Panc1 (cell line): Measurements from ENCODE around the gene MED16.

Experiments
- POLR2AphosphoS5 ChIP-seq: IDR thresholded peaks from 2 replicates; pipeline ENCODE4 v1.6.1; 2012; ENCODE audit warnings: mild to moderate bottlenecking, low read depth, low read length, moderate library complexity
- SIN3A ChIP-seq: IDR thresholded peaks from 2 replicates; pipeline ENCODE4 v1.6.1; 2012; ENCODE audit warnings: low read depth, mild to moderate bottlenecking, low read length, moderate library complexity, borderline replicate concordance; ENCODE audit not compliant: insufficient read depth
- TF ChIP-seq, protein P1 (sequence below): fragments of 450-650 bp; IDR thresholded peaks from 2 replicates; pipeline ENCODE4 v1.5.1; 2017; ENCODE audit warnings: mild to moderate bottlenecking
- TF ChIP-seq, protein P2 (sequence below), 2 experiments: IDR thresholded peaks; 2 replicates each; pipeline ENCODE4 v1.6.1; 2011 to 2012; ENCODE audit warnings: low read depth in 2 of 2, control low read depth in 1 of 2, low read length in 1 of 2, mild to moderate bottlenecking in 1 of 2, moderate library complexity in 1 of 2; ENCODE audit not compliant: insufficient read depth in 1 of 2

DNA sequence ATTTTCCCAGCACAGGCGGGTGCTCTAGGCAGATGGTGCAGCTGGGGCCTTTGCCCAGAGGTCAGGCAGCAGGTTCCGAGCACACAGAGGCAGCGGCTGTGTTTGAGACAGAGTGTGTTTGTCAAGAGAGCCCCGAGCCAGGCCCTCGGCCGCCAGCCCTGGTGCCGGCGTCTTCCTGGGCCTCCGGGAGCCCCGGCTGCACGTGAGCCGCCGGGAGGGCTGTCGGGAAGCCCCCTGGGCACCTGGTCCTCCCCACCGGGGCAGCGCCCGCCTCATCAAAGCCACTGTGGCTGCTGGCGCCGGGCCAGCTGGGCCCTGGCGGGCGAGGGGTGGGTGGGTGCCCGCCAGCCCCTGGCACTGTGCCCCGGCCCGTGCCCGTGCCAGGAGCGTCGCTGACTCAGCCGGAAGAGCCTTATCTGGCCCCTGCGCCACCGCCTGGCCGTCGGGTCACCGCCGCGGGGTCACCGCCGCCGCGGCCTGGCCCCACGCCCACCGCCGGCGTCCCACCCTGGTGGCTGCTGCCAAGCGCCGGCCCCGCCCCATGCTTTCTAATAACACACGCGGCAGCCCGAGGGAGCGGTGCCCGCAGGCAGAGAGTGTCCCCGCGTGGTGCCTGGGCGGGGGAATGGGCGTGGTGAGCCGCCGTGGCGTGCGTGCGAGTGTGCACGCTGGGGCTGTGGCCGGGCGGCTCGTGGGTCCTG, 47.8 kb upstream of the MED16 start:
- TF ChIP-seq, protein P1, sequence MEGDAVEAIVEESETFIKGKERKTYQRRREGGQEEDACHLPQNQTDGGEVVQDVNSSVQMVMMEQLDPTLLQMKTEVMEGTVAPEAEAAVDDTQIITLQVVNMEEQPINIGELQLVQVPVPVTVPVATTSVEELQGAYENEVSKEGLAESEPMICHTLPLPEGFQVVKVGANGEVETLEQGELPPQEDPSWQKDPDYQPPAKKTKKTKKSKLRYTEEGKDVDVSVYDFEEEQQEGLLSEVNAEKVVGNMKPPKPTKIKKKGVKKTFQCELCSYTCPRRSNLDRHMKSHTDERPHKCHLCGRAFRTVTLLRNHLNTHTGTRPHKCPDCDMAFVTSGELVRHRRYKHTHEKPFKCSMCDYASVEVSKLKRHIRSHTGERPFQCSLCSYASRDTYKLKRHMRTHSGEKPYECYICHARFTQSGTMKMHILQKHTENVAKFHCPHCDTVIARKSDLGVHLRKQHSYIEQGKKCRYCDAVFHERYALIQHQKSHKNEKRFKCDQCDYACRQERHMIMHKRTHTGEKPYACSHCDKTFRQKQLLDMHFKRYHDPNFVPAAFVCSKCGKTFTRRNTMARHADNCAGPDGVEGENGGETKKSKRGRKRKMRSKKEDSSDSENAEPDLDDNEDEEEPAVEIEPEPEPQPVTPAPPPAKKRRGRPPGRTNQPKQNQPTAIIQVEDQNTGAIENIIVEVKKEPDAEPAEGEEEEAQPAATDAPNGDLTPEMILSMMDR = no peak
- TF ChIP-seq, protein P2, sequence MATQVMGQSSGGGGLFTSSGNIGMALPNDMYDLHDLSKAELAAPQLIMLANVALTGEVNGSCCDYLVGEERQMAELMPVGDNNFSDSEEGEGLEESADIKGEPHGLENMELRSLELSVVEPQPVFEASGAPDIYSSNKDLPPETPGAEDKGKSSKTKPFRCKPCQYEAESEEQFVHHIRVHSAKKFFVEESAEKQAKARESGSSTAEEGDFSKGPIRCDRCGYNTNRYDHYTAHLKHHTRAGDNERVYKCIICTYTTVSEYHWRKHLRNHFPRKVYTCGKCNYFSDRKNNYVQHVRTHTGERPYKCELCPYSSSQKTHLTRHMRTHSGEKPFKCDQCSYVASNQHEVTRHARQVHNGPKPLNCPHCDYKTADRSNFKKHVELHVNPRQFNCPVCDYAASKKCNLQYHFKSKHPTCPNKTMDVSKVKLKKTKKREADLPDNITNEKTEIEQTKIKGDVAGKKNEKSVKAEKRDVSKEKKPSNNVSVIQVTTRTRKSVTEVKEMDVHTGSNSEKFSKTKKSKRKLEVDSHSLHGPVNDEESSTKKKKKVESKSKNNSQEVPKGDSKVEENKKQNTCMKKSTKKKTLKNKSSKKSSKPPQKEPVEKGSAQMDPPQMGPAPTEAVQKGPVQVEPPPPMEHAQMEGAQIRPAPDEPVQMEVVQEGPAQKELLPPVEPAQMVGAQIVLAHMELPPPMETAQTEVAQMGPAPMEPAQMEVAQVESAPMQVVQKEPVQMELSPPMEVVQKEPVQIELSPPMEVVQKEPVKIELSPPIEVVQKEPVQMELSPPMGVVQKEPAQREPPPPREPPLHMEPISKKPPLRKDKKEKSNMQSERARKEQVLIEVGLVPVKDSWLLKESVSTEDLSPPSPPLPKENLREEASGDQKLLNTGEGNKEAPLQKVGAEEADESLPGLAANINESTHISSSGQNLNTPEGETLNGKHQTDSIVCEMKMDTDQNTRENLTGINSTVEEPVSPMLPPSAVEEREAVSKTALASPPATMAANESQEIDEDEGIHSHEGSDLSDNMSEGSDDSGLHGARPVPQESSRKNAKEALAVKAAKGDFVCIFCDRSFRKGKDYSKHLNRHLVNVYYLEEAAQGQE (IDR thresholded peaks at IDR 0.05; ENCODE audit: insufficient read depth in 1 of 2, low read depth in 2 of 2, low read length in 1 of 2) = no peak
- no peak for TF ChIP-seq POLR2AphosphoS5
- no peak for TF ChIP-seq SIN3A
